Measurements from ENCODE around the gene PLA2G2A.
"Not testable (repeated sequence)": the region's sequence is repeated elsewhere in the genome, so short reads cannot be mapped to it uniquely, and the experiment has no call there.

Gene PLA2G2A, protein sequence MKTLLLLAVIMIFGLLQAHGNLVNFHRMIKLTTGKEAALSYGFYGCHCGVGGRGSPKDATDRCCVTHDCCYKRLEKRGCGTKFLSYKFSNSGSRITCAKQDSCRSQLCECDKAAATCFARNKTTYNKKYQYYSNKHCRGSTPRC

DNA sequence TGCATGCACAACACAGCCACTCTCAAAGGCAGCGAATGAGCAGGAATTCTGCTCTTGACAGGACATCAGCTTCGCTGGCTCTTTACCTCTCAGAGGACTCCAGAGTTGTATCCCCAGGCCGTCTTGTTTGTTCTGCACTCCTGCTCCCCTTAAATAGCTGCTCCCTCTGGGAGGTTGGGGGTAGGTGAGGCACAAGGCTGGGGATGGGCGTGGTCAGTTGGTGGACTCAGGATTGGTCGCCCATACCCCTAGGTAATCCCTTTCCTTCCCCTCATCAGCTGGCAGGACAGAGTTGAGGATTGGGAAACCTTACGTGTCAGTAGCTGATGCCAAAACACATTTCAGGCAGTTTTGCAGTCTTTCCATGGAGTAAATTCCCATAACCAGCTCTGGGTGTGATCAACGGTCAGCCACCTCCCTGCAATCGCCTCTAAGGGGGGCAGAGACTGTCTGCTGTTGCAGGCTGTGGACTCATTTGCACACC lies at the start of gene PLA2G2A:
TSS of gene PLA2G2A (minus strand) at position 125 of the 484 bp plus-strand sequence. CDS start 845 bp downstream, outside the sequence.
- DNase-seq, result no peak

DNA sequence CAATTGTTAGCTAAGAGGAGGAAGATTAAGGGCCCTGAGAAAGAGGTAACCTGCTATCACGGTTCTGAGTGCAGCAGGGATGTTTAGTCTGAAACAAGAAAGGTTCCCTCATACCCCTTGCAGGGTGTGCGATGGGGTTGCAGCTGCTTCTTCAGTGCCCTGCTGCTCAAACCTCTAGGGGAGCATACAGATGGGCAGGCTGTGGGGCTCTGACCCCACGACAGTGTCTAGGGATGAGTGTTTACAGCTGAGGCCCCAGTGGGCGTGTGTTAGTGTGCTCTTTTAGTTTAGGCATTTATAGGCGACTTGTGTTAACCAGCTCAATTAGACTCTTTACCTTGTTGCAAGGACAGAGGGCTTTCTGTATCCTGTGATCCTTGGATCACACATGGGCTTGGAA lies 49.3 kb upstream of the PLA2G2A start:
- DNase-seq, result no peak

DNA sequence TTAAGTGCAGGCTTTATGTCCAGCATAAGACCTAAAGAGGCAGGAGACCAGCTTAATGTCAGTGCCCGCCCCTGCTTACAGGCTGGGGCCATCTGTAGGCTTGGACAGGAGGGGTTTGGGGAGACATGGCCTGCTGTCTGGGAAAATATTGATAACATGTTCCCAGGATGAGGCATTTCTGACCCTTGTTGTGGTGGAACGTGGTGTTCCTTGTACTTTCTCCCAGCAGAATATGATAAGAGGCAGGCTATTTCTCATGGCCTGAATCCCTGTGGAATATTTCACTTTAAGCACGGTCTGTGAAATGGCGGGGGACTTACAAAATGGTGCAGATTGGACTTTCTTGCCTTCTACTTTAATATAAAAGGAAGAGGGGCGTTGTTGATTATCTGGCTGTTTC lies 48.7 kb upstream of the PLA2G2A start:
- no peak for DNase-seq

DNA sequence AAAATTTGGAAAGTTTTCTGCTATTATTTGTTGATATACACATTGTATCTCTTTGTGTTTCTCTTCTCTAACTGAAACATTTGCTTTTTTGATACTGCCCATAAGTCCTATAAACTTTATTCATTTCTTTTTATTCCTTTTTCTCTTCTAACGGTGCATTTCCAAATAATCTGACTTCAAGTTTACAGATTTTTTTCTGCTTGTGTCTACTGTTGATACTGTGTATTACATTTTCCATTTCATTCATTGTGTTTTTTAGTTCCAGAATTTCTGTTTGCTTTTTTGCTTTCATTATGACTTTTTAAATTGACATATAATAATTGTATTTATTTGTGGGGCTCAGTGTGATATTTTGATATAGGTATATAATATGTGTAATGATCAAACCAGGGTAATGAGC lies 38.3 kb upstream of the PLA2G2A start:
- DNase-seq, result no peak

DNA sequence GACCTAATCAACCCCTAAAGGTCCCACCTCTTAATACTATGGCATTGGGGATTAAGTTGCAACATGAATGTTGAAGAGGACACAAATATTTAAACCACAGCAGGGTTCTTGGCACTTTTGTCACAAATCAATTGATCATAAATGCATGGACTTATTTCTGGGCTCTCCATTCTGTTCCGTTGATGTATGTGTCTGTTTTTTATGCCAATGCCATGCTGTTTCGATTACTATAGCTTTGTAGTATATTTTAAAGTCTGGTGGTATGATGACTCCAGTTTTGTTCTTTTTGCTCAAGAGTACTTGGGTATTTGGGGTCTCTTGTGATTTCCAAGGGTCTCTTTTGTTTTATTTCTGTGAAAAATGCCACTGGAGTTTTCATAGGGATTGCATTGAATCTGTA lies 34.7 kb upstream of the PLA2G2A start:
- no peak for DNase-seq

DNA sequence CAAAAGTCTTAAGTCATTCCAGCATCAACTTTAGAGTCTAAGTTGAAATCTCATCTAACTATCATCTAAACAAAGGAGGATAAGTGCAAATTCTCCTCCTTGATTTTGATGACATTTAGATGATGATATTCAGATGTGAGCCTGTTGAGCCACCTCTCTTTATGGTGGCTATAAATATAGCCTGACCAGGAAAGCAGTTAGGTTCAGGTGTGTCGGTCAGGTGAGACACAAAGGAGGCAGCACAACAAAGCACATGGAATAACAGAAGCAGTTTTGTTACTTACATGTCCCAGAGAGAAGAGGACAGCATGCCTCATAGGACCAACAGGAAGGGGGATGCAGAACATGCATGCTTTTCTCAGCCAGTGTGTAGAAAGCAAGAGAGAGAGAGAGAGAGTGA lies 30.6 kb upstream of the PLA2G2A start:
- DNase-seq, result no peak

DNA sequence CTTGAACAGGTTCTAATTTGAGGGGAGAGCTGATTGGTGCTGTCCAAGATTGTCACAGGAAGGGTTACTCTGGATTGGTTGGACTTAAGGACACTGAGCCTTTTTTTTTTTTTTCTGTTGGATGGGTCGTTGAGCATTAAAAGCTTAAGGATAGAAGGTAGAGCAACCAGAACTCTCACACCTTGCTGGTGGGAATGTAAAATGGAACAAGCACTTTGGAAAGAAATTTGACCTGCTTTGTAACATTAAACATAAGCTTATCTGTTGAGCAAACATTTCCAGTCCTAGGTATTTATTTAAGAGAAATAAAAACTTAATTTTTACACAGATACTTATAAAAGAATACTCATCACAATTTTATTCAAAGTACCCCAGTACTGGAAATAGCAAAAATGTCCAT lies 29.8 kb upstream of the PLA2G2A start:
- DNase-seq, result no peak

DNA sequence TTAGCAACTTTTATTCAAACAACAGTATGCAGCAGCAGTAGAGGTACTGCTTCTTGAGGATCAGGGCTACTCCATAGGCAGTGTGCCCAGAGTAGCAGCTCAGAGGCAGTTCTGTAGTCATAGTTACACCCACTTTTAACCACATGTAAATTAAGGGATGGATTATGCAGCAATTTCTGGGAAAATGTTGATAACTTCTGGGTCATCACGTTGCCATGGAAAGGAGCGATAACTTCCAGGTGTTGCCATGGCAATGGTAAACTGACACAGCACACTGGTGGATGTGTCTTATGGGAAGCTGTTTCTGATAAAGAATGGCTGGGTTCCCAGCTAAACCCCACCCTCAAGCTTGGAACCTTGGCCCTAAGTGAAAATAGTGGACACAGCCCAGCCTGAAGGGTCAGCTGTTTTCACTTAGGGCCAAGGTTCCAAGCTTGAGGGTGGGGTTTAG lies 29.0 kb upstream of the PLA2G2A start:
- DNase-seq, result no peak

DNA sequence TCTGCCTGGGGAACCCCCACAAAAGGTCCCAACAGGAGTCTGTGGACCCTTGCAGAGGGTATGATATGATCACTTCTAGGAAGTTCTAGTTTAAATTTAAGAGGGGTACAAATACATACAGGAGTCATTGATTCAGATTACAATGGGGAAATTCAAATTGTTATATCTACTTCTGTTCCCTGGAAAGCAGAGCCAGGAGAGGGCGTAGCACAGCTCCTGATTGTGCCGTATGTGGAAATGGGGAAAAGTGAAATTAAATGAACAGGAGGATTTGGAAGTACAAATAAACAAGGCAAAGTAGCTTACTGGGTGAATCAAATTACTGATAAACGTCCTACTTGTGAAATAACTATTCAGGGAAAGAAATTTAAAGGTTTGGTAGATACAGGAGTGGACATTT lies 19.4 kb upstream of the PLA2G2A start:
- not testable (repeated sequence) for DNase-seq

DNA sequence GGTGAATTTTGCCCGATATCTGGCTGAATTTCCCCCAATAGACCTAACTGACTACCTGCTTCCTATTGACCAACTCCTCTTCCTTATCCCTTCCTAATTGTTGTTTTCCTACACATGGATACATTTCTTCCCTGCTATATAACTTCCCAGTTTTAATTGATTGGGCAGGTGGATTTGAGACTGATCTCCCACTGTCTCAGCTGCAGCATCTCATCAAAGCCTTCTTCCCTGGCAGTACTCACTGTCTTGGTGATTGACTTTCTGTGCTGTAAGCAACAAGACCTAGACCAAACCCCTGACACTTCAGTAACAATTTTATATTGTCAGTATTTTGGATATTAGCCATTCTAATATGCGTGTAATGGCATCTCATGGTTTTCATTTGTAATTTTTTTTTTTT lies 11.3 kb upstream of the PLA2G2A start:
- no peak for DNase-seq

DNA sequence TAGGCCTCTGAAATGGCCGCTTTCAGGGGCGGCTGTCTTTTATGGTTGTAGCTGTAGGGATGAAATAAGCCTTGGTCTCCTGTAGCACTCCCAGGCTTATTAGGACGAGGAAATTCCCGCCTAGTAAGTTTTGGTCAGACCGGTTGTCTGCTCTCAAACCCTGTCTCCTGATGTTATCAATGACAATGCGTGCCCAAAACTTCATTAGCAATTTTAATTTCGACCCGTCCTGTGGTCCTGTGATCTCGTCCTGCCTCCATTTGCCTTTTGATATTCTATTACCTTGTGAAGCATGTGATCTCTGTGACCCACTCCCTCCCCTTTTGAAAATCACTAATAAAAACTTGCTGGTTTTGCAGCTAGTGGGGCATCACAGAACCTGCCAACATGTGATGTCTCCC lies 10.8 kb upstream of the PLA2G2A start:
- DNase-seq, result not testable (repeated sequence)

DNA sequence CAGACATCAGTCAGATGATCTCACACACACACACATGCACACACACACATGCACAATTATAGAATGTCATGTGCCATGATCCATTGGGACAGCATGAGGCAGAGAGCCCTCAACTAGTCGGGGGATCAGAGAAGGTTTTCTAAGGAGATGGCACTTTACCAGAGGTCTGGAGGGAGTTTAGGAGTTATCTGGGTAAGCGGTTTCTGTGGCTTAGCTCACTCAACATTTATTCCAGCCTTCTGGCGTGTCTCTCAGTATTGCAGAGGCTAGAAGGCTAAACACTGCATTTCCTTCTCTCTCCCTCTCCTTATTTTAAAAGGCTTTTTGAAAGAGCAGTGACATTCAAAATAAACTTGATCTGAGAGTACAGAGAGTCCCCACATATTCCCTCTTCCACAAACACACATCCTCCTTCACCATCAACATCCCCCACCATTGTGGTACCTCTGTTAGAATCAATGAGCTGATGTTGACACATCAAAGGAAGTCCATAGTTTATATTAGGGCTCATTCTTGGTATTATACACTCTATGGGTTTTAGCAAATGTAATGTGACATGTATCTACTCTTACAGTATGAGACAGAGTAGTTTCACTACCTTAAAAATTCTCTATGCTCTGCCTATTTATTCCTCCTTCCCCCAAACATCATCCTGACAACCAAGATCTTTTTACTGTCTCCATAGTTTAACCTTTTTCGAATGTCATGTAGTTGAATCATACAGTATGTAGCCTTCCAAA lies 9.0 kb upstream of the PLA2G2A start:
- no peak for DNase-seq

DNA sequence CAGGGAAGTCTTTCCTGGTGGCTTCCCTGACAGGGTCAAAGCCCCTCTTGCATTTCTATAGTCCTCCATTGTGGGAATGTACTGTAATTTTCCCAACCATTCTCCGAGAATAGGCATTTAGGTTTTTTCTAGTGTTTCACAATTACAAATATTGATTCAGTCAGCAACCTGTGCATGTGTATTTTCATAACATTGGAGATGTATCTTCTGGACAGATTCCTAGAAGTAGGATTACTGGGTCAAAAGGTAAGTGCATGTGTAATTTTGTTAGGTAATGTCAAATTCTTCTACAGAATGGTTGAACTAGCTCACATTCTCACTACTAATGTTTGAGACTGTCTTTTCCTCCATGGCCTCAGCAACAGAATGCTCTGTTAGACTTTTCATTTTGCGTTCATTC lies 8.3 kb upstream of the PLA2G2A start:
- no peak for DNase-seq

DNA sequence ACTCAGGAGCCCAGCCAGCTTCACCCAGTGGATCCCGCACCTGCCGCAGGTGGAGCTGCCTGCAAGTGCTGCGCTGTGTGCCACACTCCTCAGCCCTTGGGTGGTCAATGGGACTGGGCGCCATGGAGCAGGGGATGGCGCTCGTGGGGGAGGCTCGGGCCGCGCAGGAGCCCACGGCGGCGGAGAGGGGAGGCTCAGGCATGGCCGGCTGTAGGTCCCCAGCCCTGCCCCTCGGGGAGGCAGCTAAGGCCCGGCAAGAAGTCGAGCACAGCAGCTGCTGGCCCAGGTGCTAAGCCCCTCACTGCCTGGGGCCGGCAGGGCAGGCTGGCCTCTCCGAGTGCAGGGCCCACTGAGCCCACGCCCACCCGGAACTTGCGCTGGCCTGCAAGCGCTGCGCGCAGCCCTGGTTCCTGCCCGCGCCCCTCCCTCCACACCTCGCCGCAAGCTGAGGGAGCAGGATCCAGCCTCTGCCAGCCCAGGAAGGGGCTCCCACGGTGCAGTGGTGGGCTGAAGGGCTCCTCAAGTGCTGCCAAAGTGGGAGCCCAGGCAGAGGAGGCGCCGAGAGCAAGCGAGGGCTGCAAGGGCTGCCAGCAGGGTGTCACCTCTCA lies 5.1 kb upstream of the PLA2G2A start:
- DNase-seq, result not testable (repeated sequence)

DNA sequence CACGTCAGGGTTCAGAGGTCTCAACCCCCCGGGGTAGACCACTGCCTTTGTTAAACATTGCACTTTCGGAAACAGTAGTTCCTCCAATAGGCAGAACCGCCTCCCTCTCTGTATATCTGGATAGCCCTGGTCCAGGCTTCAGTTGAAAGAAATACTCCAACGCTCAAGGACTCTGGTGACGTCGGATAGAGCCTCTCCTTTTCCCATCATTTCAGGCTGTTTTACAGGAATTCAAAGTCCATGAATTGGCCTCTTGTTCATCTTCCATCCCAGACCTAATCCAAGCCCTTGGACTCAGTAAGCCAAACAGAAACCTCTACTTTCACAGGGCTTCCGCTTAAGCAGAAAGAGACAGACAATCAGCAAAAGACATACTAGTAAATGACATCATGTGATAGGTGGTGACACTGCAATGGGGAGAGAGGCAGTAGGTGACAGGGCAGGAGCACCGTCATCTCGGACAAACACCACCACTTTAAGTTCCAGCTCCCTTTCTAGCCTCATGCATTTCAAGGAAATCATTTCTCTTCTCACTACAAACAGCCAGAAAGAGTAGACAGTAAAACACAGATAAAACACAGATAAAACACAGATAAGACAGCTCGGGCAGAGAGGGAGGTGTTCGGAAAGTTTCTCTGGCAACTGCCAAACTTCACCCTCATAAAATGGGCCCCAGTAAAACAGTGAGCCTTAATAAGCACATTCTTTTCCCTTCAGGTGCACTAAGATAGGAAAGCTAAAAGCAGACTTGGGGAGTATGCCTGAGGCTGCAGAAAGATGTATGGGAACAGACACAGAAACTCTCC lies 2.3 kb upstream of the PLA2G2A start:
- no peak for DNase-seq

DNA sequence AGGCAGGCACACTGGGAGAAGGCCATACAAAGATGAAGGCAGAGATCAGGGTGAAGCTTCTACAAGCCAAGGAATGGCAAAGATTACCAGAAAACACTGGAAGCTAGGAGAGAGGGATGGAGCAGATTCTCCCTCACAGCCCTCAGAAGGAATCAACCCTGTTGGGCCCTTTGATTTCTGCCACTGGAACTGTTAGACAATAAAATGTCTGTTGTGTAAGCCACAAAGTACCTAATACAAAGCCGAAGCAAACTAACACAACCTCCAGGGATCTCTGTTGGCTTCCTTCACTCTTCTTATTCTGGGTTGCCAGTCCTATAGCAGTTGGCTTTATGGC lies 1.7 kb upstream of the PLA2G2A start:
- DNase-seq, result no peak

DNA sequence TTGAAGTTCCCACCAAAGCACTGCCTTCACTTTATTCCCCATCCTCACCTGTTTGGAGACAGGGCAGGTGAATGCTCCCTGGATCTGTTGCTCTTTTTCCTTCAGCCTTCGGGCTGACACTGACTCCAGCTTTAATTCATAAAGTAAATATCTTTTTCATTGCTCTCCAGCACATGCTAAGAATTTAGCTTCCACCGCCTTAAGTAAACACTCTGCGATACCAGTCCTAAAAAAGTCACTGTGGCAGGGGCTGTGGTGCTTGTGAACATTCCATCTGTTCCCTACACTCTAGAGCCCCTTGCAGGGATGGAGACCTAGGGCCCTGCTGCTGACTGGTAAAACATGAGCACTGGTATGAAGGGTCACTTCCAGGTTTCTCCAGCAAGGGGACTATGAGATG lies 896 bp upstream of the PLA2G2A start:
- DNase-seq, result no peak

DNA sequence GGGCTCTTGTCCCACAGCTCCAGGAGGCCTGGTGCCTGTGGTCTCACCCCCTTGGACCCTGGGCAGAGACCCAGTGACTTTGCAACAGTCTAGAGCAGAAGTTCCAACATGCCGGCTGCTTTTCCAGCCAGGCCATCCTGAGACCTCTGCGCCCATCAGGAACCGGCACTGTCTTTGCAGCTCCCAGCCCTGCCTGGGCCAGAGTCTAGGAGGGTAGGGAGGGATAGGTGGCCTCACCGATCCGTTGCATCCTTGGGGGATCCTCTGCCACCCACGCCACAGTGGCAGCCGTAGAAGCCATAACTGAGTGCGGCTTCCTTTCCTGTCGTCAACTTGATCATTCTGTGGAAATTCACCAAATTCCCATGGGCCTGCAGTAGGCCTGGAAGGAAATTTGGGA lies 1.3 kb downstream of the PLA2G2A start:
- no peak for DNase-seq

DNA sequence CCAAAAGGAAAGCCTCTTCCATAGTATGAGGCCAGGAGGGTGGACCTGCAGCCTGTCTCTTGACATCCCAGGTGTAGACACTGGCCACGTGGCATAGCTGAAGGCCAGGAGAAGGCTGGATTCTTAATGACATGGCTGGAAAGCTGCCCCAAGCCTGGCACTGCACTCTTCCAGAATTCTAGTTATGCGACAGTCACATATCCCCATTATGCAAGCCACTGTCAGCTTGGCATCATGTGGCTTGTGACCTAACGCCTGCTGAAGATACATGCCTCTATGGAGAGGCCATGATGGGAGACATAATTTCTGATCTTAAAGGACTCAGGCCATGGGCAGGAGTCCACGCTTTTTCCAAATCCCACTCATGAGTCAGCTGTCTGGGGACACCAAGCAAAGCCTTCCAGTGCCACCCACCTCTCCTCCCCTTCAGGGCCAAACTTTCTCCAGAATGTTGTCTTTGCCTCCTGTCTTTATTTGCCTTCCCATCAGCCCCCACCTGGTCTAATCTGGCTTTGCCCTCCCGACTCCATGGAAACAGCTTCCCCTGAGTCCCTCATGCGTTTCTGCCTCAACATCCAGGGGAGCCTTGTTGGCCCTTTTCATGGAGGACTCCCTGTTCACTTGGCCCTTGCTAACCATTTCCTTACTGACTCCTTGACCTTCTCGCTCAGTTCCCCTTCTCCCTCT lies 3.0 kb downstream of the PLA2G2A start:
- no peak for DNase-seq

DNA sequence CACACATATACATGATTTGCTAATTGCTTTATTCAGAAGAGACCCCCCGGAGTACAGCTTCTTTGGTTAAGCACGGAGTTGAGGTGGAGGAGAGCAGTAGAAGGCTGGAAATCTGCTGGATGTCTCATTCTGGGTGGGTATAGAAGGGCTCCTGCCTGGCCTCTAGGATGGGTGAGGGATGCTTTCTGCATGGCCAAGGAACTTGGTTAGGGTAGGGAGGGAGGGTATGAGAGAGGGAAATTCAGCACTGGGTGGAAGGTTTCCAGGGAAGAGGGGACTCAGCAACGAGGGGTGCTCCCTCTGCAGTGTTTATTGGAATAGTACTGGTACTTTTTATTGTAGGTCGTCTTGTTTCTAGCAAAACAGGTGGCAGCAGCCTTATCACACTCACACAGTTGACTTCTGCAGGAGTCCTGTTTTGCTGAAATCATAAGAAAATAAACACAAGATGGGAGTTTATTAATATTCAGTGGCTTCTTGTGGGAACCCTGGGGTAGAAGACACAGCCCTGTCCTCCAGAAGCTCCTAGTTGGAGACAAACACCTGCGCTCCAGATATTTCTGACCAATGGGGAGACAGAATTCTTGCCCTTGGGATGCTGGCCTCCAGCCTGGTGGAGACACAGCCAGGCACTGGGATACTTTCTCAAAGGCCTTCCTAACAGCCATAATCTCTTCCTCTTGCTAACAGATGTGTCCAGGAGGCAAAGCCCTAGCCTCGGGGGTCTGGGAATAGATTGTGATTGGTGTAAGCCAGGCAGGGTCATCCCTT lies 3.8 kb downstream of the PLA2G2A start:
- DNase-seq, result no peak

DNA sequence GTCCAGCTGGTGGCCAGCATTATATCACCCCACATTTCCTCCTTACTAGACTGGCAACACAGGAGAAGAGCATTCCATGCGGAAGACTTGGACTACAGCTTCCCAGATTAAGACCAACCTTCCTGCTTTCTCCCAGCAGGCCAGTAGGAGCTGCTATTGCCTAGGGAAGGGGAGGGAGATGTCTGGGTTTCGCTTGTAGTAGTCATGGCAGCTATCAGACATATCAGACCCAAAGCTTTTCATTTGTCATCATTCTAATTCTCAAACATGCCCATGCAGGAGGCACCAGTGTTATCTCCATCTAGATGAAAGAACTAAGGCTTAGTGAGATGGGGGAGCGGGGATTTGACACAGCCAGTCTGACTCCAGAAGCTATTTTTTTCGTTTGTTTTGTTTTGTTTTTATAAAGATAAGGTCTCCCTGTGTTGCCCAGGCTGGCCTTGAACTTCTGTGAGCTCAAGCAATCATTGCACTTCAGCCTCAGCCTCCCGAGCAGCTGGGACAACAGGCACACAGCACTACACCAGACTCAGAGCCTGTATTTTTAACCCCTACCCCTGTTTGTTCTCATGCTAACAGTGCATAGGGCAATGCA lies 4.5 kb downstream of the PLA2G2A start:
- DNase-seq, result no peak

DNA sequence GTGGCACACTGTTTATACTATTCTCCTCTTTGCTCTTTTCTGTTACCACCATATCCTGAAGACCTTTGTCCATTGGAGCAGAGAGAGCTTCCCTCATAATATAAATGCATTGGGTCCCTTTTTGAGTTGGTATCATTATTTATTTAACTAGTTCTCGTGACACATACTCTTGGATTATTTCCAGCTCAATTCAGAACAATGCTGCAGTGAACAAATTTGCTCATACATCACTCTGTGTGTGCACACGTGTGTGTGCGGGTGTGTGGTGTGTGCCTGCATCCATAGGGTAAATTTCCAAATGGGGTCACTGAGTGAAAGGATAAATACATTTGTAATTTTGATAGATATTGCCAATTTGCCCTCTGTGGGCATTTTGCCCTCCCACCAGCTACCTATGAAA lies 5.8 kb downstream of the PLA2G2A start:
- DNase-seq, result no peak

Measured in NCI-H1048 (cell line).